IMR-90 (cell line): Measurements from ENCODE around the gene STX16. TPM values are rescaled to one million over a fixed set of nuclear protein-coding genes. Genes with fewer than 3 reads are reported as not detected.
A peak's percentile ranks its signal among the peaks of the same experiment; 100 is the strongest.

Experiments used
- ATAC-seq: fragments of 200-7000 bp; cut with Tn5 transposase; 2 replicates; pipeline ENCODE4 v1.9.1; 2020; ENCODE audit warnings: low read depth, mild to moderate bottlenecking, moderate library complexity
- BruUV-seq: library from RNA; stranded (reverse); fragments of 400-500 nt; replicated peaks from 2 replicates; lab custom pipeline; 2021; lab: Mats Ljungman, UMichigan
- CTCF ChIA-PET: fragments of 300-600 bp; formaldehyde crosslinking; extraction: SDS; loops from one replicate; lab custom pipeline; 2021; ENCODE audit warnings: antibody characterized with exemption; lab: Yijun Ruan, JAX
- POLR2A ChIA-PET: fragments of 300-600 bp; sonication (Branson Sonifier 250); formaldehyde crosslinking; loops from one replicate; lab custom pipeline; 2022; ENCODE audit warnings: antibody characterized with exemption; ENCODE audit not compliant: unreplicated experiment; lab: Charles Lee
- DNase-seq: peaks from one replicate; pipeline ENCODE4 v3.0.0; 2013
- H2AFZ ChIP-seq: replicated peaks from 2 replicates; pipeline ENCODE3; 2013; ENCODE audit warnings: low read length, mild to moderate bottlenecking; ENCODE audit not compliant: poor library complexity
- H2AK5ac ChIP-seq: 2 replicates; pipeline ENCODE4 v1.6.1; 2013; ENCODE audit warnings: low read depth, low read length, inconsistent platforms
- H2AK9ac ChIP-seq: replicated peaks from 2 replicates; pipeline ENCODE3; 2013; ENCODE audit warnings: mild to moderate bottlenecking, low read depth, low read length, moderate library complexity; ENCODE audit not compliant: poor library complexity
- H2BK120ac ChIP-seq: 2 replicates; pipeline ENCODE4 v1.6.1; 2013; ENCODE audit warnings: low read depth, low read length, inconsistent platforms
- H2BK15ac ChIP-seq: 3 replicates; pipeline ENCODE4 v1.6.1; 2013; ENCODE audit warnings: low read depth, low read length, inconsistent platforms
- H2BK20ac ChIP-seq: 2 replicates; pipeline ENCODE4 v1.6.1; 2013; ENCODE audit warnings: low read depth, mild to moderate bottlenecking, inconsistent platforms, low read length, moderate library complexity
- H2BK5ac ChIP-seq: 2 replicates; pipeline ENCODE4 v1.6.1; 2013; ENCODE audit warnings: mild to moderate bottlenecking, low read depth, low read length, inconsistent platforms; ENCODE audit not compliant: poor library complexity, severe bottlenecking
- H3K14ac ChIP-seq: replicated peaks from 2 replicates; pipeline ENCODE4 v1.6.1; 2013; ENCODE audit warnings: low read depth, low read length, inconsistent platforms
- H3K18ac ChIP-seq: 2 replicates; pipeline ENCODE4 v1.6.1; 2013; ENCODE audit warnings: low read depth, low read length, control low read depth
- H3K23ac ChIP-seq: 2 replicates; pipeline ENCODE4 v1.6.1; 2013; ENCODE audit warnings: low read depth, low read length, inconsistent platforms
- H3K27ac ChIP-seq: 2 replicates; pipeline ENCODE4 v1.5.1; 2013; ENCODE audit warnings: mild to moderate bottlenecking, control low read depth, low read length; ENCODE audit not compliant: insufficient read depth
- H3K27me3 ChIP-seq: 2 replicates; pipeline ENCODE4 v1.6.1; 2013; ENCODE audit warnings: low read length; ENCODE audit not compliant: control insufficient read depth, insufficient read depth
- H3K36me3 ChIP-seq: 2 replicates; pipeline ENCODE4 v1.6.1; 2013; ENCODE audit warnings: low read length, mixed read lengths; ENCODE audit not compliant: control insufficient read depth, insufficient read depth
- H3K4ac ChIP-seq: 2 replicates; pipeline ENCODE4 v1.6.1; 2013; ENCODE audit warnings: low read depth, low read length, inconsistent platforms
- H3K4me1 ChIP-seq: 2 replicates; pipeline ENCODE4 v1.6.1; 2013; ENCODE audit warnings: low read length, mixed read lengths; ENCODE audit not compliant: control insufficient read depth, insufficient read depth
- H3K4me2 ChIP-seq: 2 replicates; pipeline ENCODE4 v1.6.1; 2013; ENCODE audit warnings: low read depth, mild to moderate bottlenecking, control low read depth, low read length, moderate library complexity
- H3K4me3 ChIP-seq: 2 replicates; pipeline ENCODE4 v1.5.1; 2013; ENCODE audit warnings: low read depth, mild to moderate bottlenecking, control low read depth, low read length, moderate library complexity; ENCODE audit not compliant: insufficient read depth
- H3K56ac ChIP-seq: 2 replicates; pipeline ENCODE4 v1.6.1; 2013; ENCODE audit warnings: low read length, inconsistent platforms; ENCODE audit not compliant: insufficient read depth; ENCODE audit errors: extremely low read depth
- H3K79me1 ChIP-seq, 2 experiments: 2 replicates each; pipeline ENCODE4 v1.6.1; 2013; ENCODE audit warnings: low read length in 2 of 2, inconsistent platforms in 1 of 2, low read depth in 1 of 2
- H3K9ac ChIP-seq: 2 replicates; pipeline ENCODE4 v1.6.1; 2013; ENCODE audit warnings: low read depth, low read length, control low read depth
- H3K9me1 ChIP-seq: 2 replicates; pipeline ENCODE4 v1.6.1; 2013; ENCODE audit warnings: low read length, inconsistent platforms; ENCODE audit not compliant: insufficient read depth
- H3K9me3 ChIP-seq: 2 replicates; pipeline ENCODE4 v1.6.1; 2013; ENCODE audit warnings: low read length; ENCODE audit not compliant: control insufficient read depth, insufficient read depth
- H4K20me1 ChIP-seq: 2 replicates; pipeline ENCODE4 v1.6.1; 2013; ENCODE audit warnings: low read length, inconsistent platforms; ENCODE audit not compliant: insufficient read depth
- H4K5ac ChIP-seq: 2 replicates; pipeline ENCODE4 v1.6.1; 2013; ENCODE audit warnings: mild to moderate bottlenecking, low read depth, low read length, control low read depth
- H4K8ac ChIP-seq, 2 experiments: 2 replicates each; pipeline ENCODE4 v1.6.1; 2013; ENCODE audit warnings: low read depth in 2 of 2, low read length in 2 of 2, control low read depth in 1 of 2, inconsistent platforms in 1 of 2
- H4K91ac ChIP-seq: 2 replicates; pipeline ENCODE4 v1.6.1; 2013; ENCODE audit warnings: low read depth, low read length, inconsistent platforms; ENCODE audit not compliant: insufficient read depth
- BHLHE40 ChIP-seq: fragments of 150-350 bp; IDR thresholded peaks from 2 replicates; pipeline ENCODE4 v1.6.1; 2016; ENCODE audit warnings: mild to moderate bottlenecking, low read depth, low read length
- CHD1 ChIP-seq: IDR thresholded peaks from 2 replicates; pipeline ENCODE4 v1.6.1; 2012; ENCODE audit warnings: low read depth, low read length, improper control_type of control experiment
- FOS ChIP-seq: fragments of 150-350 bp; IDR thresholded peaks from 2 replicates; pipeline ENCODE4 v1.6.1; 2016; ENCODE audit warnings: low read depth, low read length
- MAFK ChIP-seq: IDR thresholded peaks from 2 replicates; pipeline ENCODE4 v1.6.1; 2012; ENCODE audit warnings: low read depth, low read length, improper control_type of control experiment
- MAZ ChIP-seq: IDR thresholded peaks from 2 replicates; pipeline ENCODE4 v1.6.1; 2012; ENCODE audit warnings: low read depth, mild to moderate bottlenecking, low read length, improper control_type of control experiment, moderate library complexity, borderline replicate concordance
- MXI1 ChIP-seq: IDR thresholded peaks from 2 replicates; pipeline ENCODE4 v1.6.1; 2012; ENCODE audit warnings: low read depth, mild to moderate bottlenecking, low read length, moderate library complexity, borderline replicate concordance
- NFE2L2 ChIP-seq: fragments of 150-350 bp; IDR thresholded peaks from 2 replicates; pipeline ENCODE4 v1.6.1; 2016; ENCODE audit warnings: low read depth, mild to moderate bottlenecking, low read length
- POLR2A ChIP-seq: IDR thresholded peaks from 2 replicates; pipeline ENCODE4 v1.6.1; 2012; ENCODE audit warnings: mild to moderate bottlenecking, low read depth, low read length
- RAD21 ChIP-seq: IDR thresholded peaks from 2 replicates; pipeline ENCODE4 v1.6.1; 2012; ENCODE audit warnings: low read length, improper control_type of control experiment
- RCOR1 ChIP-seq: IDR thresholded peaks from 2 replicates; pipeline ENCODE4 v1.6.1; 2012; ENCODE audit warnings: mild to moderate bottlenecking, low read length, improper control_type of control experiment; ENCODE audit not compliant: insufficient replicate concordance
- SMC3 ChIP-seq: fragments of 150-350 bp; IDR thresholded peaks from 2 replicates; pipeline ENCODE4 v1.6.1; 2016; ENCODE audit warnings: low read depth, mild to moderate bottlenecking, antibody characterized with exemption, low read length, moderate library complexity
- WGBS, 2 experiments: methylation state at CpG; one replicate each; pipeline versions ENCODE4 v1.1.5 to v1.1.7; 2013; ENCODE audit warnings: missing lambda C conversion rate in 2 of 2; ENCODE audit not compliant: insufficient read length in 1 of 2; ENCODE audit errors: extremely low coverage in 2 of 2; 5-methylcytosine and 5-hydroxymethylcytosine counted together
- dilution Hi-C: fragments of 300-500 bp; cut with HindIII; formaldehyde crosslinking; loops from one replicate; pipeline ENCODE4 v1.14.3; 2018; ENCODE audit warnings: low sequenced_read_pairs; ENCODE audit not compliant: unreplicated experiment
- in situ Hi-C: fragments of 300-500 bp; cut with MboI; formaldehyde crosslinking; loops from 3 replicates; pipeline ENCODE4 v1.14.3; 2019; ENCODE audit warnings: low sequenced_read_pairs, inconsistent platforms, mixed read lengths
- intact Hi-C: fragments of 100-400 bp; cut with micrococcal nuclease; formaldehyde crosslinking; loops from 2 replicates; pipeline ENCODE4 v1.10.0; 2022
- polyA plus RNA-seq, 3 experiments: library from polyadenylated mRNA; depleted of rRNA; stranded (reverse); fragments of >200 nt; gene quantifications; 2 replicates each; pipeline ENCODE4 v1.2.3, GENCODE V29; 2012; ENCODE audit warnings: low replicate concordance in 1 of 3
- total RNA-seq: library from RNA; depleted of rRNA; stranded (reverse); fragments of >200 nt; gene quantifications from 2 replicates; pipeline ENCODE4 v1.2.3, GENCODE V29; 2012
- TF ChIP-seq, protein P1 (sequence below): fragments of 150-350 bp; IDR thresholded peaks from 2 replicates; pipeline ENCODE4 v1.6.1; 2017; ENCODE audit warnings: mild to moderate bottlenecking, antibody characterized with exemption, low read length, low read depth
- TF ChIP-seq, protein P2 (sequence below): fragments of 150-350 bp; IDR thresholded peaks from 2 replicates; pipeline ENCODE4 v1.6.1; 2016; ENCODE audit warnings: low read depth, mild to moderate bottlenecking, low read length, moderate library complexity, borderline replicate concordance
- TF ChIP-seq, protein P3 (sequence below): conservative IDR thresholded peaks from 2 replicates; pipeline ENCODE4 v1.5.1; 2012; ENCODE audit warnings: mild to moderate bottlenecking, low read depth, low read length, improper control_type of control experiment

Gene STX16
- total and polyA plus RNA-seq, 2 of the 4 experiments (the other 2 are of a cell fraction): 26.9 to 58.2 TPM

GRCh38 chr20:58652606-58653294 lies 1.7 kb downstream of the STX16 start:
- no peaks in the 10 kb centered on the region for H3K9me3 ChIP-seq
- peak overlapping the region; percentile 40; the same call in 1 of the 3 replicates for H2BK15ac ChIP-seq
- H3K14ac ChIP-seq: peak overlapping the region; percentile 84
- H3K18ac ChIP-seq: peak overlapping the region; percentile 33
- peak overlapping the region; percentile 70 to 90 for H4K8ac ChIP-seq
- dilution Hi-C loops (loop anchor here (25.0 kb wide), 1 partner anchor 415 kb away; the partner anchor contains the start of gene ANKRD60), in situ Hi-C loops (loop anchor here (10.0 kb wide), 1 partner anchor 418 kb away; no protein-coding TSS in a partner anchor), intact Hi-C loops (loop anchor here (1.0 to 10.0 kb wide), 7 partner anchors 80 to 570 kb away; partner anchors contain the start of gene GNAS)
- peak overlapping the region; percentile 70 for H4K91ac ChIP-seq
- no TSS peak for BruUV-seq
- peak overlapping the region; percentile 29; the same call in 1 of the 2 replicates for H2BK20ac ChIP-seq
- H4K20me1 ChIP-seq: peaks cover 12% of the 10 kb centered on the region; the same call in 1 of the 2 replicates
- H3K4me1 ChIP-seq: peaks cover 8% of the 10 kb centered on the region
- H3K4ac ChIP-seq: peak overlapping the region; percentile 86
- H3K56ac ChIP-seq: peak overlapping the region; percentile 80
- peak overlapping the region; percentile 50 for H4K5ac ChIP-seq
- H3K9me1 ChIP-seq: no peaks in the 10 kb centered on the region
- peak overlapping the region; percentile 59 for H2BK5ac ChIP-seq
- no CpG with 5 or more reads among the region's 12 CpGs for WGBS, 2 experiments
- ChIA-PET POLR2A (interaction anchor here (0.5 to 0.7 kb wide), 3 partner anchors 10 to 212 kb away, joined by 4 to 13 read pairs (median 5); no protein-coding TSS in a partner anchor), CTCF (interaction anchor here (0.6 to 0.7 kb wide), 2 partner anchors 14 to 415 kb away, joined by 3 to 8 read pairs; no protein-coding TSS in a partner anchor)
- H3K4me2 ChIP-seq: peak overlapping the region; percentile 93
- ATAC-seq (no peak), DNase-seq (no peak)
- peak overlapping the region; percentile 81 for H3K23ac ChIP-seq
- no peaks in the 10 kb centered on the region for H3K36me3 ChIP-seq
- H2AK9ac ChIP-seq: peak overlapping the region; percentile 89
- H3K27me3 ChIP-seq: no peaks in the 10 kb centered on the region
- H3K27ac ChIP-seq: peak overlapping the region; percentile 87
- peaks cover 18 to 40% of the 10 kb centered on the region in 2 experiments for H3K79me1 ChIP-seq
- H2BK120ac ChIP-seq: peak overlapping the region; percentile 55
- H2AFZ ChIP-seq: peak overlapping the region; percentile 78
- peak overlapping the region; percentile 88 for H3K9ac ChIP-seq
- H3K4me3 ChIP-seq: peak overlapping the region; percentile 78
- H2AK5ac ChIP-seq: peak overlapping the region; percentile 61
- no peak for TF ChIP-seq FOS
- TF ChIP-seq, protein P1, sequence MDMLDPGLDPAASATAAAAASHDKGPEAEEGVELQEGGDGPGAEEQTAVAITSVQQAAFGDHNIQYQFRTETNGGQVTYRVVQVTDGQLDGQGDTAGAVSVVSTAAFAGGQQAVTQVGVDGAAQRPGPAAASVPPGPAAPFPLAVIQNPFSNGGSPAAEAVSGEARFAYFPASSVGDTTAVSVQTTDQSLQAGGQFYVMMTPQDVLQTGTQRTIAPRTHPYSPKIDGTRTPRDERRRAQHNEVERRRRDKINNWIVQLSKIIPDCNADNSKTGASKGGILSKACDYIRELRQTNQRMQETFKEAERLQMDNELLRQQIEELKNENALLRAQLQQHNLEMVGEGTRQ: no peak
- no peak for TF ChIP-seq MXI1
- TF ChIP-seq MAZ: no peak
- no peak for TF ChIP-seq POLR2A
- TF ChIP-seq SMC3: no peak
- TF ChIP-seq, protein P2, sequence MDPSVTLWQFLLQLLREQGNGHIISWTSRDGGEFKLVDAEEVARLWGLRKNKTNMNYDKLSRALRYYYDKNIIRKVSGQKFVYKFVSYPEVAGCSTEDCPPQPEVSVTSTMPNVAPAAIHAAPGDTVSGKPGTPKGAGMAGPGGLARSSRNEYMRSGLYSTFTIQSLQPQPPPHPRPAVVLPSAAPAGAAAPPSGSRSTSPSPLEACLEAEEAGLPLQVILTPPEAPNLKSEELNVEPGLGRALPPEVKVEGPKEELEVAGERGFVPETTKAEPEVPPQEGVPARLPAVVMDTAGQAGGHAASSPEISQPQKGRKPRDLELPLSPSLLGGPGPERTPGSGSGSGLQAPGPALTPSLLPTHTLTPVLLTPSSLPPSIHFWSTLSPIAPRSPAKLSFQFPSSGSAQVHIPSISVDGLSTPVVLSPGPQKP: no peak
- TF ChIP-seq MAFK: no peak
- TF ChIP-seq RAD21: no peak
- TF ChIP-seq CHD1: no peak
- no peak for TF ChIP-seq NFE2L2
- TF ChIP-seq, protein P3, sequence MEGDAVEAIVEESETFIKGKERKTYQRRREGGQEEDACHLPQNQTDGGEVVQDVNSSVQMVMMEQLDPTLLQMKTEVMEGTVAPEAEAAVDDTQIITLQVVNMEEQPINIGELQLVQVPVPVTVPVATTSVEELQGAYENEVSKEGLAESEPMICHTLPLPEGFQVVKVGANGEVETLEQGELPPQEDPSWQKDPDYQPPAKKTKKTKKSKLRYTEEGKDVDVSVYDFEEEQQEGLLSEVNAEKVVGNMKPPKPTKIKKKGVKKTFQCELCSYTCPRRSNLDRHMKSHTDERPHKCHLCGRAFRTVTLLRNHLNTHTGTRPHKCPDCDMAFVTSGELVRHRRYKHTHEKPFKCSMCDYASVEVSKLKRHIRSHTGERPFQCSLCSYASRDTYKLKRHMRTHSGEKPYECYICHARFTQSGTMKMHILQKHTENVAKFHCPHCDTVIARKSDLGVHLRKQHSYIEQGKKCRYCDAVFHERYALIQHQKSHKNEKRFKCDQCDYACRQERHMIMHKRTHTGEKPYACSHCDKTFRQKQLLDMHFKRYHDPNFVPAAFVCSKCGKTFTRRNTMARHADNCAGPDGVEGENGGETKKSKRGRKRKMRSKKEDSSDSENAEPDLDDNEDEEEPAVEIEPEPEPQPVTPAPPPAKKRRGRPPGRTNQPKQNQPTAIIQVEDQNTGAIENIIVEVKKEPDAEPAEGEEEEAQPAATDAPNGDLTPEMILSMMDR: no peak
- no peak for TF ChIP-seq BHLHE40
- TF ChIP-seq RCOR1: no peak
